Stimulated activated naive CD4-positive, alpha-beta T cell treated with Interleukin-2 at 50 U/mL for 16 hours (primary cell): Measurements from ENCODE around the gene PRKAG2.
"Not testable (repeated sequence)": the region's sequence is repeated elsewhere in the genome, so short reads cannot be mapped to it uniquely, and the experiment has no call there.

Experiments used
- DNase-seq: peaks from one replicate; lab custom pipeline; 2025; lab: John Stamatoyannopoulos, UW

PRKAG2 gene

DNA sequence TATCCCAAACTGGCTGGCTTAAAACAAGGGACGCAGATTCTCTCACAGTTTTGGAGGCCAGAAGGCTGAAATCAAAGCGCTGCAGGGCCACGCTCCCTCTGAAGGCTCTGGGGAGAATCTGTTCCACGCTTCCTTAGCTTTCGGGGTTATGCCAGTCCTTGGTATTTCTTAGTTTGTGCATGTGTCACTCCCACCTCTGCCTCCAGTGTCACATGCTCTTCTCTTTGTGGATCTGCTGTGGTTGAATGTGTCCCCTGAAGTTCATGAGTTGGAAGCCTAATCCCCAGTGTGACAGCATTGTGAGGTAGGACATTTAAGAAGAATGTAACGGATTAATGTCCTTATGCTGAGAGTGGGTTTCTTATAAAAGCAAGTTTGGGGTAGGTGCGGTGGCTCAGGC is 327.8 kb downstream of the PRKAG2 start:
- DNase-seq = no peak

GRCh38 chr7:151544183-151544582 is 332.7 kb downstream of the PRKAG2 start:
- DNase-seq = no peak

- no peak for DNase-seq
Measured at GRCh38 chr7:151542606-151543130, 334.2 kb downstream of the PRKAG2 start.

DNA sequence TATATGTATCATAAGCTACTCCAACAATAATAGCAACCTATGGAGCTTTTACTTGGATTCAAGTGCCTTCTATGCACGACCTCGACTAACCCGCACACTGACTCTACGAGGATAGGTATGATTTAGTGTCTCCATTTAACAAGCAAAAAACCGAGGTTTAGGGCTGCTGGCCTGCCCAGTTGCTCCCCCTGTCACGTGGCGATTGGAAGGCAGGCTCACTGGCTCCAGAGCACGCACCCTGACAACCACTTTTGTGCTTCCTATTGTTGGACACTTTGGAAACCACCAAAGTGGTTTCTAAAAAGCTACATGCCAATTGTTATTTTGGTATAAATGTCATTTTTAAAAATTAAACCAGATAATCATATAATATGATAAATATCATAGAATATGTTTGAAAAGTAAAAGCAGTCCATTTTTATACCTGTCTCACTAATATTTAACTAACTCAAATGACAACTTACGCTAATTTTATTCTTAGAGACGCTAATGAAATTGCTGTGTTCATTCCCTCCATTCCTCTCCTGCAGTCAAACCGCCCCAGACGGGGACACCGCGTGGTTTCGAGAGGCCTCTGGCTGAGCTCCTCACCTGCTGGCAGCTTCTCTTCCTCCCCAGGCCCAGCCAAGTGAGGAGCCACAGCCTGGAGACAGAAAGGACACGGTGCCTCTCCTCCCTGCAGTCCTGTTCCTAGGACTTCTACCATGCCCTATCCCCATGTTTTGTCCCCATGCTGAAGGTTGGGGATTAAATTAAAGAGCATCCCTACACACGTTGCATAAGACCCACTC is 335.0 kb downstream of the PRKAG2 start:
- no peak for DNase-seq

DNA sequence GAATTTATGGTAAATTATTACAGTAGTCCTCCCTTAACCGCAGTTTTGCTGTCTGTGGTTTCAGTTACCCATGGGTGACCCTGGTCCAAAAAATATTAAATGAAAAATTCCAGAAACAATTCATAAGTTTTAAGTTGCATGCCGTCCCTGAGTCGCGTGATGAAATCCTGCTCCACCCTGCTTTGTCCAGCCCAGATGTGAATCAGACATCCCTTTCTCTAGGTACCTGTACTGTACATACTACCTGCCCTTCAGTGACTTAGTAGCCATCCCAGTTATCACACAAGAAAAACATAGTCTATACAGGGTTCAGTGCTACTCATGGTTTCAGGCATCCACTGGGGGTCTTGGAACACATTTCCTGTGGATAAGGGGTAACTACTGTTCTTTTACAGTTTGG is 336.8 kb downstream of the PRKAG2 start:
- no peak for DNase-seq

- DNase-seq = no peak
Measured at GRCh38 chr7:151539088-151539671, 337.7 kb downstream of the PRKAG2 start.

DNA sequence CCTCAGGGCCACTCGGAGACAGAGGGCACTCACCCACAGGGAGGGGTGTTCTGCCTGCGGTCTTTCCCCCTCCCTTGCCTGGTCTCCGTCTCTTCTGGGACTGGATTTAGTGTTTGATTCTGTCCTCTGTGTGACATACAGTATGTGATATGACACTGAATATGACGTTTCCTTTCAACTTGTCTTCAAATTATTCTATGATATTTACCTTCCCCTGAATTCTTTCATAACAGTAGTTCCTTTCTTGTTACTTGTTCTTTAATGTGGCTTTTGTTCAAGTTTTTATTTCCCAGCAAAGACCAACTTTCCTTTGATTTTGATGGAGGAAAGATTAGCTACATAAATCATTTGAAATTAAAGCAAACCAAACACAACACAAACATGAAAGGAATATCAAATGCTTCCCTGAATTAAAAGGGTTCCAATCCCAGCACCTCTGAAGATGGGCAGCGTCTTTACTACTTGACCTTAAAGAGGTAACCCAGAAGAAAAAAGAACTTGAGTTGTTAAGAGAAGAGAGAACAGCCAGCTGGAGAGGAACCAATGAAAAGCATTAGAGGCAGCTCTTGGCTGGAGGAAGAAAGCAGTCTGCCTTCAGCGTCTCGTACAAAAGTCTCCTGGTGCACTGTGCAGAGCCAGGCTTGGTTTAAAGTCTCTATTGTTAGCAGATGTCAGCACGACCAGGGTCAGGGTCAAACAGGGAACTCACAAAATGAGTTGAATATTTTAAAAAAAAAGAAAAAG is 338.9 kb downstream of the PRKAG2 start:
- no peak for DNase-seq

DNA sequence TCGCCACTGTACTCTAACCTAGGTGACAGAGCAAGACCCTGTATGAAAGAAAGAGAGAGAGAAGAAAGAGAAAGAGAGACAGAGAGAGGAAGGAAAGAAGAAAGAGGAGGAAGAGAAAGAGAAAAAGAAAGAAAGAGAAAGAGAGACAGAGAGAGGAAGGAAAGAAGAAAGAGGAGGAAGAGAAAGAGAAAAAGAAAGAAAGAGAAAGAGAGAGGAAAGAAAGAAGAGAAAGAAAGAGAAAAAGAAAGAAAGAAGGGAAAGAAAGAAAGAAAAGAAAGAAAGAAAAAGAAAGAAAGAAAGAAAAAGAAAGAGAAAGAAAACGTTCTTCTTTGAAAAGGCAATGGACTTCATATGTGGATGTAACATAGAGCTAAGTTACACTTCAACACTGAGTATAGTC is 340.7 kb downstream of the PRKAG2 start:
- DNase-seq = not testable (repeated sequence)

DNA sequence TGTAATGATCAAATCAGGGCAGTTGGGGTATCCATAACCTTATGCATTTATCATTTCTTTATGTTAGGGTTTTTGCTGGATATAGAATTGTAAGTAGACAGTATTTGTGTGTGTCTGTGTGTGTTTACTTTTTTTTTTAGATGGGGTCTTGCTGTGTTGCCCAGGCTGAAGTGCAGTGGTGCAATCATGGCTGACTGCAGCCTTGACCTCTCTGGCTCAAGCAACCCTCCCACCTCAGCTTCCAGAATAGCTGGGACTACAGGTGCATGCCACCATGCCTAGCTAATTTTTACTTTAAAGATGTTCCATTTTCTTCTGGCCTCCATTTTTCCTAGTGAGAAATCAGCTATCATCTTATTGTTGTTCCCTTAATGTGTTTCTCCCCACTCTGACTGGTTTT is 347.1 kb downstream of the PRKAG2 start:
- DNase-seq = no peak

DNA sequence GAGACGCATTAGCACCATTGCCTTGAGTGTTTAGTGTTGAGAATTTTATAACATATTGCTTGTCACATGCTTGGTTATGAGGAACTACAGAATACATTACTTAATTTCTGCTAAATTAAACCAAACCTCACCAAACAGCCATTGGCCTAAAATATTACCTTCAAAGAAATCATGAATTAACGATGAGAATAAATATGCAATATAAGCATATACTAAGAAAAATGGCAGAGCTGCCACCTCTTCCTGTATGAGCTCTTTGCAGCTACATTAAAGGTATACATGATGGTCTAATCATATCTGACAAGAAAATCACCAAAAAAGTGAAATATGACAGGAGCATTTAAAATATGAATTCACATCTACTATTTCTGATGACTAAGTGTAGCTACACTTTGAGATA is 352.1 kb downstream of the PRKAG2 start:
- no peak for DNase-seq

- no peak for DNase-seq
Measured at GRCh38 chr7:151524331-151524730, 352.6 kb downstream of the PRKAG2 start.

DNA sequence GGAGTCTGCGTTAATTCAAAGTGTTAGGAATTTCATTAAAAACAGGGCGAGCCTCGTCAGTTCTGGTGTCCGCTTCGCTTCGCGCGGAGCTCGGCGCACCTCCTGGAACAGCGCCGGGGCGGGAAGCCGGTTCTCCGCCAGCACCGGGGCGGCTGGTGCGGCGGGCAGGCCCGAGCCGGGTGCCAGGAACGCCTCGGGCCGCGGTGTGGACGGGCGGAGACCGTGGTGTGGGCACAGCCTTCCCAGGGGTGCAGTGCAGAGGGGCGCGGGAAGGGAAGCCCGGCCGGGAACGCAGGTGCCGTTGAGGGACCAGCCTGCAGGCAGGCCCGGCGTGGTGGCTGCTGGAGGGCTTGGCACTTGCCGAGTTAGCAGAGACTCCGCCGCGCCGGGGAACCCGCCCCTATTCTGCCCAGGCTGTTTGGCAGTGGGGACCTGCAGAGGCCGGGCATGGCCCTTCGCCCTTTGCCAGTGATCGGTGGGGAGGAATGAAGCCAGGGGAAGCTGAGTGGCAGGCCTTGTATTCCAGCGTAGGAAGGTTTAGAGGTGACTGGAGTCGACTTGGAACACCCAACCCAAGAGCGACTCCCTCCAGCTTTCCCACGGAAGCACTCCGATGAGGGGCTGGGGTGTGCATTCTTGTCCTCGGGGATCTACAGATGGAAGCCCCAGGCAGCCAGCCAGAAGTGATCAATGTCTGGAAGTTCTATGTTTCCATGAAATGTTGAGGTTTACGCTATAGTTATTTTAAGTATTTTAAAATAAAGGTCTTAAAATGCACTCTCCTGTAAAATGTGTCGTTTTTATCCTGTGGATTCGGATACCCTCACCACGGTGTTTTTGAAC is 356.3 kb downstream of the PRKAG2 start:
- DNase-seq = peak; percentile 24

DNA sequence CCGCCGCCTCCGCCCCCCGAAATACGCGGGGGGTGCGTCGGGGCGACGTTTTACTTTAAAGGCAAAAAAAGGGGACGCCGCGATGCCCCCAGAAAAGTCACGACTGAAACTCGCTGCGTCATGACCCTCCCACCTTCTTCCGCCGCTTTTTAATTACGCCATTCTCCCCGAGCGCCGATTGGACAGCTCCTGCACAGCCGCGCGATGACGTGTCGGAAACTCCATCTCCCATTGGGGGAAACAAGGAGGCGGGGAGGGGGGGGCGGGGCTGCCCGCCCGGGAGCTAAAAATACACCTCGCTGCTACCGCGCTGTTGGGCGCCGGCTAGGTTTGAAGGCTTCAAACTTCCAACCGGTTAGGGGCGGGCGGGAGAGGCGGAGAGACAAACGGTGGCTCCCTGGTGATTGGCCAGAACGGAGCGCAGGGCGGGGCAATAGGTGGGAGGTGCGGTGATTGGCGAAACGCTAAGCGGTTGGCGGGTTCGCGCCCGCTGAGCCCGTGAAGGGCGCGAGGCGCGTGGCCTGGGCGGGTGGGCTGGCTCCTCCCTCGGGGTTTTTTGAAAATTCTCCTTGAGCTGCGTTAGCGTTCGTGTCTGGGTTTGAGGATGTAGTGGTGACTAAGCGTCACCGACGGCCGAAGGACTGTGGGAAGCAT is 357.0 kb downstream of the PRKAG2 start, which contains the start of gene RHEB:
TSS of gene RHEB (minus strand) at position 131 of the 654 bp plus-strand sequence. CDS start 384 bp downstream, outside the sequence.
- DNase-seq = peak; percentile 99

GRCh38 chr7:151518947-151519764 is 357.8 kb downstream of the PRKAG2 start:
- DNase-seq = peak; percentile 55

DNA sequence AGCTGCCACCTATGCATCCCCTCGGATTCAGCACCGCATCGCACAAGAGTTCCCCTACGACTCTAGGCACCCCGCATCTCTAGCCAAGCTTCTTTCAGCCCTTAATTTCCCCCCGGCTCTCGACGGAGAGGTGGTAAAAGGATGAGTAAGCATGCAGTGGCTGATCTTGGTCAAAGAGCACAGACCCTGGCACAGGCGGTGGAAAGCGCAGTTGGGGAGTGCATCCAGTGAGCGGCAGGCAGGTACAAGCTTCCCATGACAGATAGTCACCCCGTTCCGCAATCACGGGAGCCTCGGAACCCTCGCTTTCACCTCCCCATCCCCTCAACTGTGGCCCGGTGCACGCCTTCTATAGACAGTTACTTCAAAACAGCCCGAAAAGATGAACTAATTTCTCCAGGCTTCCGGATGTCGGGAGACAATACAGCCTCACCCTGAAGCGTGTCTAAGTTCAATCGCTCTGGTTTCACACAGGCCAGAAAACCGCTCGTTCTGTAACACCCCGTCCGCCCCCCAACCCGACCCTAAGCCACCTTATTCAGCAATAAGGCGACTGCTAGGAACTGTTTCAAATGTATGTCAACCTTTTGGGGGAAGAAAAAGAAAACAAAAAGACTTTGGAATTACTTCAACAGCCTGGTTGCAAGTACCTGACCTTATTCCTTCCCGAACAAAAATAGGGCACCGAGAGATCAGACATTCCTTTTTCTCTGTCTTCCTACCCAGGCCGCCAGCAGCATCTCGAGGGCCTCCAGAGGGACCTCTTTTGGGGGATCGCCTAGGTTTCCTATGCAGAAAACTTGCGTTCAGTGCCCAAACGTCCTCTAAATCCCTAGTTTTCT is 358.6 kb downstream of the PRKAG2 start:
- DNase-seq = peak; percentile 53

- no peak for DNase-seq
Measured at GRCh38 chr7:151517601-151518104, 359.3 kb downstream of the PRKAG2 start.

DNA sequence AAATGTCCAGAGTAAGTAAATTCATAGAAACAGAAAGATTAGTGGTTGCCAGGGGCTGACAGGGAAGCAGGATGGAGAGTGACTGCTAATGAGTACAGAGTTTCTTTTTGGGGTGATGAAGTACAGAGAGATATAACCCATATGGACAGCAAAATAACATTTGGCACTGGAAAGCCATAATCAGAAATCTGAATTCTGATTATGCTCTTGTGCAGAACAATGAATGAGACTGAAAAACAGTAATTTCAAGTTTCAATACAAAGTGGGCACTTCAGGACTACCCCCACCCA is 361.7 kb downstream of the PRKAG2 start:
- DNase-seq = no peak

GRCh38 chr7:151514461-151515275 is 362.2 kb downstream of the PRKAG2 start:
- DNase-seq = no peak

DNA sequence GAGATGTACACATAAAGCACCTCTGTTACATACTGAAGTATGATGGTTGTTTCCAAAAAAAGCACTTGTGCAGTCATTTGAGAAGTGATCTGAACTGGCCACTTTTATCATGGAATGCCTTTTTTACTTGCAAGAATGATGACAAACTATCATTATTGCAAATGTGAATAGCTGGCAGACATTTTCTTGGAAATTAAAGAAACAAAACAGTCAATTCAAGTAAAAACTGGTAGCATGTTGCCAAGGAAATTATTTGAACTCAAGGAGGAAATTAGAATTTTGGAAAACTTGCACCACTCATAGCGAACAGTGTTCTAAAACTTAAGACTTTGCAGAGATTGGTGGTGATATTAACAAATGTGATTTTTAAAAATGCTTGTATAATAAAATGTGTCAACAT is 363.8 kb downstream of the PRKAG2 start:
- DNase-seq = no peak
